Right lobe of liver (tissue), 4 donors: ENCODE measurements around the gene ZDBF2.

ENCODE experiments used
- CTCF ChIP-seq, 4 donors: fragments of 200-600 bp in 3 of 4; fragments of 450-650 bp in 1 of 4; IDR thresholded peaks; one replicate each; pipeline versions ENCODE4 v1.5.1 to v1.8.0; 2016 to 2022; ENCODE audit warnings: antibody characterized with exemption in 4 of 4, mild to moderate bottlenecking in 2 of 4
- POLR2A ChIP-seq: fragments of 450-650 bp; IDR thresholded peaks from one replicate; pipeline ENCODE4 v1.6.1; 2017; ENCODE audit warnings: antibody characterized with exemption, mild to moderate bottlenecking
- donor health status: DM: no; HTN: no; CAD: no.
- donor health status: DM: no; HTN: no; CAD: no.
- donor health status: DM: no; HTN: yes; CAD: no.

- TF ChIP-seq CTCF (IDR thresholded peaks at IDR 0.05) (no peak), POLR2A (no peak)
Observed at GRCh38 chr2:206273905-206274304, 558 bp upstream of the ZDBF2 start.
